Left lung (tissue), 10 donors: ENCODE results near the gene FKBP7. TPM values are rescaled to one million over a fixed set of nuclear protein-coding genes. Genes with fewer than 3 reads are reported as not detected.

Experiments
- ATAC-seq: fragments of 200-7000 bp; cut with Tn5 transposase; one replicate; pipeline ENCODE4 v1.9.1; 2020; ENCODE audit warnings: moderate library complexity
- DNase-seq, 4 donors: peaks; one replicate each; pipeline ENCODE4 v3.0.0-alpha.2; 2013 to 2020
- H3K27ac ChIP-seq, 2 donors: fragments of 200-600 bp; sonication (generic) in 1 of 2; one replicate each; pipeline versions ENCODE4 v1.5.0 to v1.8.0; 2020 to 2021
- H3K27me3 ChIP-seq, 2 donors: fragments of 200-600 bp; sonication (generic) in 1 of 2; one replicate each; pipeline versions ENCODE4 v1.5.0 to v1.8.0; 2020 to 2021
- H3K36me3 ChIP-seq, 2 donors: fragments of 200-600 bp; sonication (generic) in 1 of 2; one replicate each; pipeline versions ENCODE4 v1.5.0 to v1.8.0; 2020 to 2021
- H3K4me1 ChIP-seq, 2 donors: fragments of 200-600 bp; one replicate each; pipeline ENCODE4 v1.8.0; 2021
- H3K4me3 ChIP-seq, 2 donors: fragments of 200-600 bp; sonication (generic) in 1 of 2; one replicate each; pipeline versions ENCODE4 v1.5.0 to v1.8.0; 2020 to 2021; ENCODE audit warnings: mild to moderate bottlenecking in 1 of 2
- H3K9me3 ChIP-seq, 2 donors: fragments of 200-600 bp; sonication (generic) in 1 of 2; one replicate each; pipeline versions ENCODE4 v1.5.0 to v1.8.0; 2020 to 2021
- intact Hi-C, 2 donors: fragments of 100-400 bp; cut with DNase I; formaldehyde crosslinking; loops; one replicate each; pipeline versions ENCODE4 v1.11.2 to v1.14.2; 2022
- polyA plus RNA-seq, 6 donors: library from polyadenylated mRNA; unstranded; fragments of 120-200 nt; gene quantifications; one replicate each; pipeline ENCODE4 v1.2.1, GENCODE V29; 2013; ENCODE audit not compliant: insufficient read length in 6 of 6
- total RNA-seq, 2 donors: library from RNA; stranded (reverse); fragmentation: NEBNext Ultra II Directional; extraction: Animal tissue kit (Norgen Biotek cat#: 25700); gene quantifications; one replicate each; pipeline ENCODE4 v1.2.1, GENCODE V29; 2021
- TF ChIP-seq, protein P1 (sequence below), 2 donors: fragments of 200-600 bp; sonication (generic) in 1 of 2; IDR thresholded peaks; one replicate each; pipeline versions ENCODE4 v1.5.0 to v1.8.0; 2021; ENCODE audit warnings: antibody characterized with exemption in 2 of 2
- donor health status: DM: no; HTN: yes; CAD: no.
- donor health status: DM: no; HTN: no; CAD: no.

Gene FKBP7
- total and polyA plus RNA-seq, 8 donors, result 12.9 to 73.6 (median 64.4) TPM

DNA sequence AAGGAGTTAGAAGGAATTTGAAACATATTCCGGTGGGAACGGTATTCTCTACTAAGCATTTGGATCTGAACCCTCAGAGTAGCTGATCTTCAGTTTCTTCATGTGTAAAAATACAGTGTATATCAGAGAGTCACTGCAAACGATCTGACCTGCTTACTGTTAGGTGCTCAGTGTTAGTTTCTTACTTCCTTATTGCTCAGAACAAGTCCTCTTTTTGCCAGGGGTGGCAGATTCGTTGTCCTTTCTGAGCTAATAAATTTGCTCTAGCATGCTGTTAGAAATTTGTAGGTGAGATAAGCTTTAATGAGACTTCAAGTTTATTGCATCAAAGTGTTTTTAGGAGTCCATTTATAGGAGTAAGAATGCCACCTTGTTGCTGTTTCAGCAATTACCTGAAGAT lies 17.6 kb upstream of the FKBP7 start:
- intact Hi-C loops, result no loop called here
- Histone ChIP-seq H3K4me1 (no peaks in the 10 kb centered on the region), H3K27ac (no peak overlapping the region), H3K4me3 (no peak overlapping the region), H3K36me3 (peaks cover 0 to 87% of the 10 kb centered on the region in 2 donors), H3K27me3 (no peaks in the 10 kb centered on the region), H3K9me3 (no peaks in the 10 kb centered on the region)
- ATAC-seq, result no peak
- TF ChIP-seq, protein P1, sequence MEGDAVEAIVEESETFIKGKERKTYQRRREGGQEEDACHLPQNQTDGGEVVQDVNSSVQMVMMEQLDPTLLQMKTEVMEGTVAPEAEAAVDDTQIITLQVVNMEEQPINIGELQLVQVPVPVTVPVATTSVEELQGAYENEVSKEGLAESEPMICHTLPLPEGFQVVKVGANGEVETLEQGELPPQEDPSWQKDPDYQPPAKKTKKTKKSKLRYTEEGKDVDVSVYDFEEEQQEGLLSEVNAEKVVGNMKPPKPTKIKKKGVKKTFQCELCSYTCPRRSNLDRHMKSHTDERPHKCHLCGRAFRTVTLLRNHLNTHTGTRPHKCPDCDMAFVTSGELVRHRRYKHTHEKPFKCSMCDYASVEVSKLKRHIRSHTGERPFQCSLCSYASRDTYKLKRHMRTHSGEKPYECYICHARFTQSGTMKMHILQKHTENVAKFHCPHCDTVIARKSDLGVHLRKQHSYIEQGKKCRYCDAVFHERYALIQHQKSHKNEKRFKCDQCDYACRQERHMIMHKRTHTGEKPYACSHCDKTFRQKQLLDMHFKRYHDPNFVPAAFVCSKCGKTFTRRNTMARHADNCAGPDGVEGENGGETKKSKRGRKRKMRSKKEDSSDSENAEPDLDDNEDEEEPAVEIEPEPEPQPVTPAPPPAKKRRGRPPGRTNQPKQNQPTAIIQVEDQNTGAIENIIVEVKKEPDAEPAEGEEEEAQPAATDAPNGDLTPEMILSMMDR (IDR thresholded peaks at IDR 0.05), result no peak
- no peak for DNase-seq

DNA sequence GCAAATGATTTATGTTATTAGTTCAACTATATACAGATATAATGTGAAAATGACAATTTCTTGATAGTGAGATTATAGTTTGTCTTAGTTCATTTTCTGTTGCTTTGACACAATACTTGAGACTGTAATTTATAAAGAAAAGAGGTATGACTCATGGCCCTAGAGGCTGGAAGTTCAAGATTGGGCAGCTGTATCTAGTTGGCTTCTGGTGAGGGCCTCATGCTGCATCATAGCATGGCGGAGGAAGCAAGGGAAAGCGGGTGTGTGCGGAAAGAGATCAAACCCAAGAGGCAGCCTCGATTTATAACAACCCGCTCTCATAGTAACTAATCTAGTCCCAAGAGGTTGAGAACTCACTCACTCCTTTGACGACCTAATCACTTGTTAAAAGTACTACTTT lies 13.2 kb upstream of the FKBP7 start:
- no peak overlapping the region for H3K4me3 ChIP-seq
- H3K36me3 ChIP-seq, result peaks cover 0 to 63% of the 10 kb centered on the region in 2 donors
- no peaks in the 10 kb centered on the region for H3K27me3 ChIP-seq
- no peak for ATAC-seq
- intact Hi-C loops, result no loop called here
- DNase-seq, result no peak
- H3K27ac ChIP-seq, result no peak overlapping the region
- H3K4me1 ChIP-seq, result no peaks in the 10 kb centered on the region
- TF ChIP-seq, protein P1 (IDR thresholded peaks at IDR 0.05), result no peak
- no peaks in the 10 kb centered on the region for H3K9me3 ChIP-seq

DNA sequence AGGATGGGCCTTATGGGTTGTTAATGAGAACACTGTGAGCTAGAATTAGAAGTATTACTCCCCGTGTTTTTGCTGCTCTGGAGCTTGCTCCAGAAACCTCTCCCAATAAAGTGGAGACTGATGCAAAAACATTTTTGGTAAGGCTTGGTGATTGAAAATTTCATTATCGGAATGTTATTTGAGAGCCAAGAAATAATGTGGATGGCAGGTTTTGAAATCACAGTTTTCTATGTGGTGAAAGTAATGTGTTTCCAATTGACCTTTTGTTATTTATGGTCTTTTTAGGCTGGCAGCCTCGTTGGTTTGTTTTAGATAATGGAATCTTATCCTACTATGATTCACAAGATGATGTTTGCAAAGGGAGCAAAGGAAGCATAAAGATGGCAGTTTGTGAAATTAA lies 7.0 kb upstream of the FKBP7 start:
- DNase-seq (no peak), ATAC-seq (no peak)
- Histone ChIP-seq H3K27me3 (no peaks in the 10 kb centered on the region), H3K9me3 (no peaks in the 10 kb centered on the region), H3K4me3 (no peak overlapping the region), H3K36me3 (peaks cover 0 to 21% of the 10 kb centered on the region in 2 donors), H3K27ac (no peak overlapping the region), H3K4me1 (peaks cover 7 to 41% of the 10 kb centered on the region in 2 donors)
- intact Hi-C loops, result no loop called here
- TF ChIP-seq, protein P1 (IDR thresholded peaks at IDR 0.05), result no peak

DNA sequence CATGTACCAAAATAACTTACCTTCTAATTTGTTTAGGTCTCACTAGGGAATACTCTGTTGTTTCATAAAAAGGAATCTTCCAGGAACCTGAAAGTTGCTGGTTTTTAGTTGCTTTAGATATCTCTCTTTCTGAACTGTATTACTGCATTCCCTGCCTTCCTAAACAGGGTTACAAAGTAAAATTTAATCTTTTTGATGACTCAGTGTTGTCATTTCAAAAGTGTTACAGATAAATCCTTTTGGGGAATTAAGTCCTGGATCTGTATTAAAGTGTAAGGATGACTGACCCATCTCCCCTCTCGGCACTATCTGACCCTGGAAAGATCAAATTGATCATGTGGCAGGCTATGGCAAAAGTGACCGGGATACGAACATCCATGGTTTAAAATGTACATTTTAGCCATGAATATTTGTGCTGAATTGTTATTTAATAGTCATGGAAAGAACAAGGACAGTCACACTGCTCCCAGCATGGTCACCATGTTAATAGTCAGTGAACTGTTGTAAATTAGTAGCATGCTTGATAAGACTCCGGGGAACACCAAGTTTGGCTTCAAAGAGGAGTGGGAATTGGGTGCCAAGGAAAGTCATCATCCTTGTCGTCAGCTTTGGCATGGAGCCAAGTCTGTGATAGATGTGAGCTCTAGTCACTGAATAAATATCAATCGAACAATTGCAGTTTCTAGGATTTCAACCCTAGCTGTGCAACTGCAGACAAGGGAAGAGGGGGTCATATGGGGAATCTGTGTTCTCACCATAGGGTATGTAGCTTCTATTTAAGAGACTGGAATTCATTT lies 6.0 kb upstream of the FKBP7 start:
- ATAC-seq, result no peak
- H3K27me3 ChIP-seq, result no peaks in the 10 kb centered on the region
- intact Hi-C loops, result no loop called here
- DNase-seq, result peak in 1 of 4 donors; percentile 11
- TF ChIP-seq, protein P1 (IDR thresholded peaks at IDR 0.05), result no peak
- no peak overlapping the region for H3K27ac ChIP-seq
- H3K36me3 ChIP-seq, result peaks cover 0 to 14% of the 10 kb centered on the region in 2 donors
- peaks cover 12 to 47% of the 10 kb centered on the region in 2 donors for H3K4me1 ChIP-seq
- H3K9me3 ChIP-seq, result no peaks in the 10 kb centered on the region
- no peak overlapping the region for H3K4me3 ChIP-seq

DNA sequence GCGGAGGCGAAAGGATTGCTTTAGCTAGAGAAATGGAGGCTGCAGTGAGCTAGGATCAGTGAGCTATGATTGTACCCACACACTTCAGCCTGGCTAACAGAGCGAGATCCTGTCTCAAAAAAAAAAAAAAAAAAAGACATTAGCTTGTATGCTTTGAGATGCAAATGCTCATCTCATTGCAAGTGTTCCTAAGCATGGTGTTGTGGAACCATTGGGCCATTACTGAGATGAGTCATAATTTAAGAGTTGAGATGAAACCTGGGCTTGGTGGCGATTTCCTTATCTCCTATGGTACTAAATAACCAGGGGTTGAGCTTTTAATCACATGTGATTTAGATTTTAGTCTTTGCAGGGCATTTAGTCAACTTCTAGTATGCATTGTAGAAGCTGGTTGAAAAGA lies 4.0 kb upstream of the FKBP7 start:
- H3K36me3 ChIP-seq, result peaks cover 0 to 10% of the 10 kb centered on the region in 2 donors
- intact Hi-C loops, result no loop called here
- H3K27ac ChIP-seq, result no peak overlapping the region
- H3K4me3 ChIP-seq, result no peak overlapping the region
- H3K4me1 ChIP-seq, result peaks cover 12 to 59% of the 10 kb centered on the region in 2 donors
- no peak for DNase-seq
- H3K27me3 ChIP-seq, result no peaks in the 10 kb centered on the region
- ATAC-seq, result no peak
- no peaks in the 10 kb centered on the region for H3K9me3 ChIP-seq
- TF ChIP-seq, protein P1 (IDR thresholded peaks at IDR 0.05), result no peak
